SK-N-SH (cell line): ENCODE results near the gene WBP1. TPM values are rescaled to one million over a fixed set of nuclear protein-coding genes. Genes with fewer than 3 reads are reported as not detected.

Experiments used
- CTCF ChIA-PET: fragments of 300-600, 350-600 bp; formaldehyde crosslinking; extraction: SDS; loops from one replicate; lab custom pipeline; 2021; lab: Yijun Ruan, JAX
- POLR2A ChIA-PET: fragments of 350-600 bp; sonication (Branson Sonifier 250); formaldehyde crosslinking; extraction: SDS; loops from one replicate; lab custom pipeline; 2020; ENCODE audit warnings: antibody characterized with exemption, inconsistent platforms; lab: Yijun Ruan, JAX
- DNase-seq: peaks from one replicate; pipeline ENCODE4 v3.0.0; 2012
- H2AFZ ChIP-seq: fragments of 200-600 bp; sonication (generic); 2 replicates; pipeline ENCODE4 v1.8.1; 2016; ENCODE audit warnings: antibody characterized with exemption, mild to moderate bottlenecking, low read depth
- H3F3A ChIP-seq: fragments of 200-600 bp; sonication (generic); replicated peaks from 2 replicates; pipeline ENCODE3; 2016; ENCODE audit warnings: antibody characterized with exemption, mild to moderate bottlenecking; ENCODE audit not compliant: insufficient read depth
- H3K27ac ChIP-seq, 2 experiments: fragments of 200-500 bp in 1 of 2; fragments of 200-600 bp in 1 of 2; sonication (Bioruptor generic) in 1 of 2; sonication (generic), shearing (Covaris generic) in 1 of 2; 2 replicates each; pipeline versions ENCODE4 v1.5.1 to v1.6.1; 2014 to 2016; ENCODE audit warnings: low read depth in 2 of 2, inconsistent platforms in 1 of 2, low read length in 1 of 2, mild to moderate bottlenecking in 1 of 2, mixed read lengths in 1 of 2
- H3K27me3 ChIP-seq: fragments of 200-600 bp; sonication (generic), shearing (Covaris generic); 2 replicates; pipeline ENCODE4 v1.6.1; 2016; ENCODE audit warnings: mixed run types; ENCODE audit not compliant: insufficient read depth
- H3K36me3 ChIP-seq, 2 experiments: fragments of 200-500 bp in 1 of 2; fragments of 200-600 bp in 1 of 2; sonication (Bioruptor generic) in 1 of 2; sonication (generic) in 1 of 2; replicated peaks in 1 of 2; 2 replicates each; pipeline versions ENCODE3 to v1.5.1; 2014 to 2016; ENCODE audit warnings: low read length in 1 of 2, mild to moderate bottlenecking in 1 of 2; ENCODE audit not compliant: insufficient read depth in 2 of 2, control insufficient read depth in 1 of 2
- H3K4me1 ChIP-seq, 2 experiments: fragments of 200-500 bp in 1 of 2; fragments of 200-600 bp in 1 of 2; sonication (Bioruptor generic) in 1 of 2; sonication (generic), shearing (Covaris generic) in 1 of 2; 2 replicates each; pipeline versions ENCODE4 v1.5.1 to v1.6.1; 2014 to 2016; ENCODE audit warnings: low read depth in 1 of 2, low read length in 1 of 2, mixed run types in 1 of 2; ENCODE audit not compliant: insufficient read depth in 2 of 2, control insufficient read depth in 1 of 2
- H3K4me2 ChIP-seq: fragments of 200-600 bp; sonication (generic), shearing (Covaris generic); 2 replicates; pipeline ENCODE4 v1.6.1; 2017; ENCODE audit warnings: mixed run types
- H3K4me3 ChIP-seq, 2 experiments: fragments of 200-500 bp in 1 of 2; fragments of 200-600 bp in 1 of 2; sonication (Bioruptor generic) in 1 of 2; sonication (generic), shearing (Covaris generic) in 1 of 2; 2 replicates each; pipeline versions ENCODE4 v1.5.1 to v1.8.1; 2014 to 2016; ENCODE audit warnings: low read depth in 2 of 2, inconsistent platforms in 1 of 2, low read length in 1 of 2, mild to moderate bottlenecking in 1 of 2, mixed read lengths in 1 of 2, moderate library complexity in 1 of 2
- H3K79me2 ChIP-seq: fragments of 200-600 bp; sonication (generic); 2 replicates; pipeline ENCODE4 v1.8.1; 2017; ENCODE audit warnings: mild to moderate bottlenecking; ENCODE audit not compliant: insufficient read depth
- H3K9ac ChIP-seq: fragments of 200-600 bp; sonication (generic); 2 replicates; pipeline ENCODE4 v1.6.1; 2017; ENCODE audit warnings: mixed run types
- H3K9me2 ChIP-seq: fragments of 200-600 bp; sonication (generic); 2 replicates; pipeline ENCODE4 v1.6.1; 2017; ENCODE audit warnings: mixed run types
- H3K9me3 ChIP-seq: fragments of 200-600 bp; sonication (generic); 2 replicates; pipeline ENCODE4 v1.6.1; 2017; ENCODE audit warnings: mixed run types, mild to moderate bottlenecking, moderate library complexity
- H4K20me1 ChIP-seq: fragments of 200-600 bp; sonication (generic); 2 replicates; pipeline ENCODE4 v1.6.1; 2017; ENCODE audit warnings: mild to moderate bottlenecking, mixed run types; ENCODE audit not compliant: insufficient read depth
- CHD2 ChIP-seq: fragments of 150-350 bp; IDR thresholded peaks from 2 replicates; pipeline ENCODE4 v1.6.1; 2018; ENCODE audit warnings: low read length; ENCODE audit not compliant: partially characterized antibody
- ELF1 ChIP-seq: IDR thresholded peaks from 2 replicates; pipeline ENCODE4 v1.4.0; 2012
- EP300 ChIP-seq, 2 experiments: IDR thresholded peaks; 2 replicates each; pipeline versions ENCODE4 v1.4.0 to v1.6.1; 2012; ENCODE audit warnings: borderline replicate concordance in 1 of 2, low read depth in 1 of 2, low read length in 1 of 2
- FOXJ3 ChIP-seq: sonication (generic); formaldehyde crosslinking; IDR thresholded peaks from 2 replicates; pipeline ENCODE4 v1.5.1; 2020; ENCODE audit warnings: mild to moderate bottlenecking, missing genetic modification reagents
- FOXM1 ChIP-seq: IDR thresholded peaks from 2 replicates; pipeline ENCODE4 v1.4.0; 2012; ENCODE audit warnings: low read depth, mild to moderate bottlenecking
- GATA2 ChIP-seq: sonication (generic); formaldehyde crosslinking; IDR thresholded peaks from 2 replicates; pipeline ENCODE4 v1.5.0; 2020; ENCODE audit warnings: mild to moderate bottlenecking, missing genetic modification reagents
- JUND ChIP-seq: IDR thresholded peaks from 2 replicates; pipeline ENCODE4 v1.4.0; 2012
- MEF2A ChIP-seq: IDR thresholded peaks from 2 replicates; pipeline ENCODE4 v1.4.0; 2012; ENCODE audit warnings: low read depth, borderline replicate concordance
- NFIC ChIP-seq: IDR thresholded peaks from 2 replicates; pipeline ENCODE4 v1.4.0; 2012; ENCODE audit warnings: borderline replicate concordance
- NRF1 ChIP-seq: IDR thresholded peaks from 2 replicates; pipeline ENCODE4 v1.6.1; 2012; ENCODE audit warnings: low read depth, mild to moderate bottlenecking, low read length
- RAD21 ChIP-seq: IDR thresholded peaks from 2 replicates; pipeline ENCODE4 v1.6.1; 2012; ENCODE audit warnings: mild to moderate bottlenecking, low read length
- RXRA ChIP-seq: IDR thresholded peaks from 2 replicates; pipeline ENCODE4 v1.4.0; 2012; ENCODE audit warnings: low read depth, mild to moderate bottlenecking, borderline replicate concordance
- SIN3A ChIP-seq: IDR thresholded peaks from 2 replicates; pipeline ENCODE4 v1.6.1; 2012; ENCODE audit warnings: low read depth, mild to moderate bottlenecking, low read length, moderate library complexity, borderline replicate concordance
- TAF1 ChIP-seq: IDR thresholded peaks from 2 replicates; pipeline ENCODE4 v1.6.1; 2012; ENCODE audit warnings: low read depth, mild to moderate bottlenecking, low read length, moderate library complexity, borderline replicate concordance
- TCF12 ChIP-seq: IDR thresholded peaks from 2 replicates; pipeline ENCODE4 v1.4.0; 2012
- TEAD4 ChIP-seq: IDR thresholded peaks from 2 replicates; pipeline ENCODE4 v1.4.0; 2012; ENCODE audit warnings: mild to moderate bottlenecking, borderline replicate concordance; ENCODE audit not compliant: insufficient read depth
- YY1 ChIP-seq: IDR thresholded peaks from 2 replicates; pipeline ENCODE4 v1.4.0; 2012; ENCODE audit warnings: low read depth, mild to moderate bottlenecking
- WGBS: methylation state at CpG from one replicate; pipeline ENCODE4 v1.1.6; 2017; ENCODE audit warnings: low lambda C conversion rate; 5-methylcytosine and 5-hydroxymethylcytosine counted together
- polyA plus RNA-seq, 3 experiments: library from polyadenylated mRNA; depleted of rRNA; stranded (reverse); fragments of >200 nt; gene quantifications; 2 replicates each; pipeline ENCODE4 v1.2.3, GENCODE V29; 2012
- TF ChIP-seq, protein P1 (sequence below): IDR thresholded peaks from 2 replicates; pipeline ENCODE4 v1.4.0; 2012; ENCODE audit warnings: low read depth, borderline replicate concordance
- TF ChIP-seq, protein P2 (sequence below): IDR thresholded peaks from 2 replicates; pipeline ENCODE4 v1.4.0; 2012; ENCODE audit warnings: low read depth, borderline replicate concordance
- TF ChIP-seq, protein P3 (sequence below): IDR thresholded peaks from 2 replicates; pipeline ENCODE4 v1.4.0; 2012; ENCODE audit warnings: low read depth
- TF ChIP-seq, protein P4 (sequence below): IDR thresholded peaks from 2 replicates; pipeline ENCODE4; 2012

WBP1 gene
- polyA plus RNA-seq, 1 of the 3 experiments (the other 2 are of a cell fraction) = 184 TPM

GRCh38 chr2:74488643-74489481 is 30.6 kb downstream of the WBP1 start:
- Histone ChIP-seq H3K36me3 (peaks cover 6 to 43% of the 10 kb centered on the region in 2 experiments), H3K79me2 (peaks cover 28% of the 10 kb centered on the region), H2AFZ (no peak overlapping the region), H3K9me2 (no peaks in the 10 kb centered on the region), H3K9ac (no peak overlapping the region), H3K27me3 (no peaks in the 10 kb centered on the region), H3K9me3 (no peaks in the 10 kb centered on the region), H3F3A (no peaks in the 10 kb centered on the region), H4K20me1 (no peaks in the 10 kb centered on the region), H3K4me3 (no peak overlapping the region), H3K27ac (no peak overlapping the region), H3K4me2 (no peak overlapping the region), H3K4me1 (peaks cover 0 to 2% of the 10 kb centered on the region in 2 experiments; a peak in 2 of 4 replicates)
- CTCF ChIA-PET = interaction anchor here (0.6 to 3.0 kb wide), 4 partner anchors 18 to 98 kb away, joined by 3 to 13 read pairs (median 4); partner anchors contain the start of gene PCGF1
- WGBS = 88% methylated on average over 9 of the region's 9 CpGs
- TF ChIP-seq, protein P1, sequence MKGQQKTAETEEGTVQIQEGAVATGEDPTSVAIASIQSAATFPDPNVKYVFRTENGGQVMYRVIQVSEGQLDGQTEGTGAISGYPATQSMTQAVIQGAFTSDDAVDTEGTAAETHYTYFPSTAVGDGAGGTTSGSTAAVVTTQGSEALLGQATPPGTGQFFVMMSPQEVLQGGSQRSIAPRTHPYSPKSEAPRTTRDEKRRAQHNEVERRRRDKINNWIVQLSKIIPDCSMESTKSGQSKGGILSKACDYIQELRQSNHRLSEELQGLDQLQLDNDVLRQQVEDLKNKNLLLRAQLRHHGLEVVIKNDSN = no peak
- TF ChIP-seq JUND = no peak
- no peak for TF ChIP-seq TAF1
- no peak for TF ChIP-seq SIN3A
- no peak for TF ChIP-seq TEAD4
- no peak for TF ChIP-seq RXRA
- no peak for TF ChIP-seq FOXM1
- TF ChIP-seq NRF1 = no peak
- TF ChIP-seq, protein P2, sequence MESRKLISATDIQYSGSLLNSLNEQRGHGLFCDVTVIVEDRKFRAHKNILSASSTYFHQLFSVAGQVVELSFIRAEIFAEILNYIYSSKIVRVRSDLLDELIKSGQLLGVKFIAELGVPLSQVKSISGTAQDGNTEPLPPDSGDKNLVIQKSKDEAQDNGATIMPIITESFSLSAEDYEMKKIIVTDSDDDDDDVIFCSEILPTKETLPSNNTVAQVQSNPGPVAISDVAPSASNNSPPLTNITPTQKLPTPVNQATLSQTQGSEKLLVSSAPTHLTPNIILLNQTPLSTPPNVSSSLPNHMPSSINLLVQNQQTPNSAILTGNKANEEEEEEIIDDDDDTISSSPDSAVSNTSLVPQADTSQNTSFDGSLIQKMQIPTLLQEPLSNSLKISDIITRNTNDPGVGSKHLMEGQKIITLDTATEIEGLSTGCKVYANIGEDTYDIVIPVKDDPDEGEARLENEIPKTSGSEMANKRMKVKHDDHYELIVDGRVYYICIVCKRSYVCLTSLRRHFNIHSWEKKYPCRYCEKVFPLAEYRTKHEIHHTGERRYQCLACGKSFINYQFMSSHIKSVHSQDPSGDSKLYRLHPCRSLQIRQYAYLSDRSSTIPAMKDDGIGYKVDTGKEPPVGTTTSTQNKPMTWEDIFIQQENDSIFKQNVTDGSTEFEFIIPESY = no peak
- no peak for TF ChIP-seq TCF12
- no peak for TF ChIP-seq NFIC
- no peak for TF ChIP-seq GATA2 (CRISPR knock-in tag)
- TF ChIP-seq, protein P3, sequence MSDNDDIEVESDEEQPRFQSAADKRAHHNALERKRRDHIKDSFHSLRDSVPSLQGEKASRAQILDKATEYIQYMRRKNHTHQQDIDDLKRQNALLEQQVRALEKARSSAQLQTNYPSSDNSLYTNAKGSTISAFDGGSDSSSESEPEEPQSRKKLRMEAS = no peak
- POLR2A ChIA-PET = interaction anchor here (1.0 kb wide), 1 partner anchor 17 kb away, joined by 3 read pairs; no protein-coding TSS in a partner anchor
- DNase-seq = no peak

- DNase-seq = no peak
- Histone ChIP-seq H3K27ac (no peak overlapping the region), H3K27me3 (no peaks in the 10 kb centered on the region), H3K4me1 (no peaks in the 10 kb centered on the region), H3K9me2 (no peaks in the 10 kb centered on the region), H3F3A (no peaks in the 10 kb centered on the region), H4K20me1 (no peaks in the 10 kb centered on the region), H3K4me3 (no peak overlapping the region), H3K79me2 (peaks cover 17% of the 10 kb centered on the region), H3K36me3 (peaks cover 6 to 49% of the 10 kb centered on the region in 2 experiments), H3K4me2 (no peak overlapping the region), H3K9me3 (no peaks in the 10 kb centered on the region), H2AFZ (no peak overlapping the region), H3K9ac (no peak overlapping the region)
- ChIA-PET POLR2A (interaction anchor here (1.0 kb wide), 1 partner anchor 16 kb away, joined by 3 read pairs; no protein-coding TSS in a partner anchor), CTCF (interaction anchor here (0.6 to 3.0 kb wide), 4 partner anchors 9 to 97 kb away, joined by 3 to 13 read pairs (median 4); partner anchors contain the start of gene PCGF1)
- WGBS = 96% methylated on average over 6 of the region's 9 CpGs
- TF ChIP-seq ELF1 = no peak
- TF ChIP-seq RAD21 = no peak
- TF ChIP-seq JUND = no peak
- no peak for TF ChIP-seq NFIC
- TF ChIP-seq YY1 = no peak
- no peak for TF ChIP-seq CHD2
- no peak for TF ChIP-seq FOXJ3 (CRISPR knock-in tag)
- no peak for TF ChIP-seq SIN3A
- no peak for TF ChIP-seq MEF2A
- TF ChIP-seq EP300 (IDR thresholded peaks at IDR 0.05; ENCODE audit: borderline replicate concordance in 1 of 2, low read depth in 1 of 2, low read length in 1 of 2) = no peak
- TF ChIP-seq TEAD4 = no peak
- TF ChIP-seq, protein P3 = no peak
- TF ChIP-seq, protein P4, sequence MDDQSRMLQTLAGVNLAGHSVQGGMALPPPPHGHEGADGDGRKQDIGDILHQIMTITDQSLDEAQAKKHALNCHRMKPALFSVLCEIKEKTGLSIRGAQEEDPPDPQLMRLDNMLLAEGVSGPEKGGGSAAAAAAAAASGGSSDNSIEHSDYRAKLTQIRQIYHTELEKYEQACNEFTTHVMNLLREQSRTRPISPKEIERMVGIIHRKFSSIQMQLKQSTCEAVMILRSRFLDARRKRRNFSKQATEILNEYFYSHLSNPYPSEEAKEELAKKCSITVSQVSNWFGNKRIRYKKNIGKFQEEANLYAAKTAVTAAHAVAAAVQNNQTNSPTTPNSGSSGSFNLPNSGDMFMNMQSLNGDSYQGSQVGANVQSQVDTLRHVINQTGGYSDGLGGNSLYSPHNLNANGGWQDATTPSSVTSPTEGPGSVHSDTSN = no peak
Observed at GRCh38 chr2:74489906-74490305, 31.7 kb downstream of the WBP1 start.
